Hair follicular keratinocyte (primary cell): Measurements from ENCODE around the gene RASGRF2. TPM values are rescaled to one million over a fixed set of nuclear protein-coding genes. Genes with fewer than 3 reads are reported as not detected.

Experiments used
- total RNA-seq: library from RNA; depleted of rRNA; stranded (reverse); fragments of >200 nt; gene quantifications from 2 replicates; pipeline ENCODE4 v1.2.3, GENCODE V29; 2015

The RASGRF2 gene
- under 0.01 and 0.15 TPM in 2 replicates for total RNA-seq

GRCh38 chr5:80959768-80960442 is at the start of gene RASGRF2:
Gene RASGRF2 (plus strand): TSS chr5:80960363. CDS start chr5:80960739, 376 bp downstream.

GRCh38 chr5:81233080-81233634 is 273.0 kb downstream of the RASGRF2 start, which contains the start of gene CKMT2:
Gene CKMT2 (plus strand): TSS chr5:81233322. CDS start chr5:81251133, 17,811 bp downstream.

